CD4-positive, alpha-beta T cell (primary cell): ENCODE measurements around the gene GZF1. TPM values are rescaled to one million over a fixed set of nuclear protein-coding genes. Genes with fewer than 3 reads are reported as not detected.
A peak's percentile ranks its signal among the peaks of the same experiment; 100 is the strongest.

Experiments used
- ATAC-seq: fragments of 200-7000 bp; cut with Tn5 transposase; one replicate; pipeline ENCODE4 v1.10.0; 2022; ENCODE audit warnings: mild to moderate bottlenecking; ENCODE audit not compliant: poor library complexity
- CTCF ChIA-PET: fragments of 350-600 bp; sonication (Branson Sonifier 250); formaldehyde crosslinking; loops from one replicate; lab custom pipeline; 2021; ENCODE audit warnings: antibody characterized with exemption, inconsistent platforms; lab: Charles Lee
- POLR2A ChIA-PET: fragments of 350-600 bp; sonication (Branson Sonifier 250); formaldehyde crosslinking; loops from one replicate; lab custom pipeline; 2021; ENCODE audit warnings: antibody characterized with exemption, inconsistent platforms; lab: Charles Lee
- DNase-seq, 14 experiments: peaks; one replicate each; pipeline ENCODE4 v3.0.0-alpha.2; 2013 to 2020; ENCODE audit warnings: mixed read lengths in 2 of 14
- H3K27ac ChIP-seq, 2 donors: one replicate each; pipeline versions ENCODE4 v1.5.1 to v1.7.0; 2013; ENCODE audit warnings: low read length in 2 of 2, low read depth in 1 of 2, mild to moderate bottlenecking in 1 of 2
- H3K27me3 ChIP-seq, 2 experiments: 1 replicate in 1 of 2; 2 replicates in 1 of 2; pipeline versions ENCODE4 v1.6.1 to v1.7.0; 2013; ENCODE audit warnings: low read length in 2 of 2, control low read depth in 1 of 2, mild to moderate bottlenecking in 1 of 2, moderate library complexity in 1 of 2; ENCODE audit not compliant: insufficient read depth in 2 of 2, control insufficient read depth in 1 of 2
- H3K36me3 ChIP-seq: one replicate; pipeline ENCODE4 v1.6.1; 2013; ENCODE audit warnings: low read length, control low read depth; ENCODE audit not compliant: insufficient read depth
- H3K4me1 ChIP-seq: one replicate; pipeline ENCODE4 v1.6.1; 2013; ENCODE audit warnings: low read length, control low read depth; ENCODE audit not compliant: insufficient read depth
- H3K4me3 ChIP-seq: one replicate; pipeline ENCODE4 v1.5.1; 2013; ENCODE audit warnings: mild to moderate bottlenecking, low read length, moderate library complexity
- H3K9me3 ChIP-seq, 2 experiments: 1 replicate in 1 of 2; 2 replicates in 1 of 2; pipeline versions ENCODE4 v1.6.1 to v1.7.0; 2013; ENCODE audit warnings: low read length in 2 of 2, mild to moderate bottlenecking in 2 of 2, control low read depth in 1 of 2, moderate library complexity in 1 of 2; ENCODE audit not compliant: control insufficient read depth in 1 of 2, insufficient read depth in 1 of 2
- H3K27ac Mint-ChIP-seq: one replicate; pipeline ENCODE4 v1.8.0; 2020; ENCODE audit warnings: mixed read lengths
- H3K27me3 Mint-ChIP-seq: one replicate; pipeline ENCODE4 v1.8.0; 2021; ENCODE audit warnings: mixed read lengths
- H3K36me3 Mint-ChIP-seq: one replicate; pipeline ENCODE4 v1.8.0; 2021; ENCODE audit warnings: low read depth, mixed read lengths
- H3K4me1 Mint-ChIP-seq: one replicate; pipeline ENCODE4 v1.8.0; 2021; ENCODE audit warnings: low read depth, mixed read lengths
- H3K4me3 Mint-ChIP-seq: one replicate; pipeline ENCODE4 v1.8.0; 2020; ENCODE audit warnings: mild to moderate bottlenecking, mixed read lengths
- H3K9me3 Mint-ChIP-seq: one replicate; pipeline ENCODE4 v1.8.0; 2020; ENCODE audit warnings: mixed read lengths
- intact Hi-C, 2 experiments: fragments of 100-400 bp; cut with DNase I in 1 of 2; cut with micrococcal nuclease in 1 of 2; formaldehyde crosslinking; loops; one replicate each; pipeline versions ENCODE4 v1.15.1 to v1.9.0; 2023 to 2025; cut with DNase I, micrococcal nuclease
- total RNA-seq, 174 experiments: library from RNA in 2 of 174; stranded (reverse) in 2 of 174; gene quantifications; one replicate each; pipeline ENCODE4 v1.2.3 and lab custom pipeline; 2021 to 2026
- TF ChIP-seq, protein P1 (sequence below): fragments of 200-600 bp; IDR thresholded peaks from one replicate; pipeline ENCODE4 v1.8.0; 2022; ENCODE audit warnings: antibody characterized with exemption, mild to moderate bottlenecking

GZF1 gene
- total RNA-seq, 2 experiments from 2014 or later: 38.1 to 43.6 TPM

DNA sequence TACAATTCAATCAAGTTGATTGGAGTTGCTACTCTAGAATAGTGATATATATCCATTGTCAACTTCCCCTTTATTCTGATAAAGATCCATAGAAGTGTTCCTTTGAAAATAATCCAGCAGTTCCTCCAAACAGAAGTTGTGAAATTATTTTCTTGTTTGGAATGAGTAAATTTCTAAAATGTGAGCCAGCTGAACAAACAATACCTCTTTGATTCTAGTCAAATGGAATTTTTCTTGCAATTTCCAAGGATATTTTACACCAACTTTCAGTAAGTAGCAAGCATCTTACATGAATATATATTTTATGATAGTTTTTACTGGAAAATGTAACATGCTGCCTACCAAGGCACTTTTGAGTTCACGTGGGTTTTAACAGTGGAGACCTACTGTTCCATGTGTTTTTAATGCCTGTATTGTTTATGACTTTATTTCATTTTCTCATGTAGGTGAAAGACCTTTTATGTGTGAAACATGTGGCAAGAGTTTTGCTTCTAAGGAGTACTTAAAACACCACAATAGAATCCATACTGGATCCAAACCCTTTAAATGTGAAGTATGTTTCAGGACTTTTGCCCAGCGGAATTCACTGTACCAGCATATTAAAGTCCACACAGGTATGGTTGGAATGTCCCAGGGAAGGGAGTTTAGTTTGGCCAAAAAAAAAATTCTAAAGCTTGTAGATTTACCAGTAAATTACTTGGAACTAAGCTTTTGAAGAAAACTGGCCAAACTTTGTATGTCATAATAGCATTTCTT is 6.5 kb downstream of the GZF1 start:
- H3K4me3 Mint-ChIP-seq: no peak overlapping the region
- H3K27me3 Mint-ChIP-seq: no peaks in the 10 kb centered on the region
- Histone ChIP-seq H3K4me3 (no peak overlapping the region), H3K36me3 (peaks cover 55% of the 10 kb centered on the region), H3K27ac (no peak overlapping the region), H3K4me1 (peaks cover 11% of the 10 kb centered on the region), H3K27me3 (no peaks in the 10 kb centered on the region), H3K9me3 (no peaks in the 10 kb centered on the region)
- peaks cover 92% of the 10 kb centered on the region for H3K36me3 Mint-ChIP-seq
- no peaks in the 10 kb centered on the region for H3K9me3 Mint-ChIP-seq
- POLR2A ChIA-PET: interaction anchor here (0.6 kb wide), 1 partner anchor 18 kb away, joined by 3 read pairs; the partner anchor contains the start of gene NXT1
- H3K27ac Mint-ChIP-seq: peak overlapping the region; percentile 79
- intact Hi-C loops: loop anchor here in 1 of 2 experiments (2.0 kb wide), 1 partner anchor 22 kb away; no protein-coding TSS in a partner anchor
- TF ChIP-seq, protein P1, sequence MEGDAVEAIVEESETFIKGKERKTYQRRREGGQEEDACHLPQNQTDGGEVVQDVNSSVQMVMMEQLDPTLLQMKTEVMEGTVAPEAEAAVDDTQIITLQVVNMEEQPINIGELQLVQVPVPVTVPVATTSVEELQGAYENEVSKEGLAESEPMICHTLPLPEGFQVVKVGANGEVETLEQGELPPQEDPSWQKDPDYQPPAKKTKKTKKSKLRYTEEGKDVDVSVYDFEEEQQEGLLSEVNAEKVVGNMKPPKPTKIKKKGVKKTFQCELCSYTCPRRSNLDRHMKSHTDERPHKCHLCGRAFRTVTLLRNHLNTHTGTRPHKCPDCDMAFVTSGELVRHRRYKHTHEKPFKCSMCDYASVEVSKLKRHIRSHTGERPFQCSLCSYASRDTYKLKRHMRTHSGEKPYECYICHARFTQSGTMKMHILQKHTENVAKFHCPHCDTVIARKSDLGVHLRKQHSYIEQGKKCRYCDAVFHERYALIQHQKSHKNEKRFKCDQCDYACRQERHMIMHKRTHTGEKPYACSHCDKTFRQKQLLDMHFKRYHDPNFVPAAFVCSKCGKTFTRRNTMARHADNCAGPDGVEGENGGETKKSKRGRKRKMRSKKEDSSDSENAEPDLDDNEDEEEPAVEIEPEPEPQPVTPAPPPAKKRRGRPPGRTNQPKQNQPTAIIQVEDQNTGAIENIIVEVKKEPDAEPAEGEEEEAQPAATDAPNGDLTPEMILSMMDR: no peak
- H3K4me1 Mint-ChIP-seq: peaks cover 40% of the 10 kb centered on the region
- DNase-seq (no peak), ATAC-seq (no peak)
- CTCF ChIA-PET: interaction anchor here (2.5 kb wide), 1 partner anchor 19 kb away, joined by 9 read pairs; the partner anchor contains the start of gene NXT1

DNA sequence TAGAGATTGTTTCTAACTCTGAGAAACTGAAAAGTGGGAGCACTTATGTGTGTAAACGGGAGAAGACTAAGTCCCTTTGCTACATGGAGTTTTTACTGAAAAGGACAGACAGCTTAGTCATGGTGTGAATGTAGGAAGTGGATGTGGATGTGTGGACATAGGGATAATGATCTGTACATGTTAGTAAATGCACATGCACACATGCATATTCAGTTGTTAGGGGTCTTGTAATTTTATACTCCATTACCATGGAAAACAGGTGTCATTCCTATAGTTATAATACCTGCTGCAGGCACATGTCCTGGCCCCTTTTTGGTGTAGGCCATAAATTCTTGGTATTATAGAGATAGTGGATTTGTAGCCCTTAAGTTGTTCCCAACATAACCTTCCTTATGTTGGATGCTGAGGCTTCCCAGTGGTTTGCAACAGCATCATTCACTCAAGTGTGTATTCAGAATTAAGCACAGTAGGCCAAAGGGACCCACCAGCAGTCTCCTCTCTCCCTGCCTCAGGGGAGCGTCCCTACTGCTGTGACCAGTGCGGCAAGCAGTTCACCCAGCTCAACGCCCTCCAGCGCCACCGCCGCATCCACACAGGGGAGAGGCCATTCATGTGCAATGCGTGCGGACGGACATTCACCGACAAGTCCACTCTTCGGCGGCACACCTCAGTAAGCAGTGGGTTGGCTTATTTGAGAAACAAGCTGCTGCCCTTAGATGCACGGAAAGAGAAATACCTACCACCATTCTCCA is 7.3 kb downstream of the GZF1 start:
- Histone ChIP-seq H3K27me3 (no peaks in the 10 kb centered on the region), H3K4me3 (no peak overlapping the region), H3K9me3 (no peaks in the 10 kb centered on the region), H3K36me3 (peaks cover 61% of the 10 kb centered on the region), H3K4me1 (peaks cover 9% of the 10 kb centered on the region), H3K27ac (no peak overlapping the region)
- Mint-ChIP-seq H3K4me3 (no peak overlapping the region), H3K9me3 (no peaks in the 10 kb centered on the region), H3K27me3 (no peaks in the 10 kb centered on the region), H3K4me1 (peaks cover 32% of the 10 kb centered on the region), H3K27ac (no peak overlapping the region), H3K36me3 (peaks cover 93% of the 10 kb centered on the region)
- TF ChIP-seq, protein P1: no peak
- CTCF ChIA-PET: no interaction called here
- intact Hi-C loops: loop anchor here in 1 of 2 experiments (2.0 kb wide), 1 partner anchor 22 kb away; no protein-coding TSS in a partner anchor
- ATAC-seq (no peak), DNase-seq (no peak)
- POLR2A ChIA-PET: interaction anchor here (0.6 kb wide), 1 partner anchor 19 kb away, joined by 3 read pairs; the partner anchor contains the start of gene NXT1

DNA sequence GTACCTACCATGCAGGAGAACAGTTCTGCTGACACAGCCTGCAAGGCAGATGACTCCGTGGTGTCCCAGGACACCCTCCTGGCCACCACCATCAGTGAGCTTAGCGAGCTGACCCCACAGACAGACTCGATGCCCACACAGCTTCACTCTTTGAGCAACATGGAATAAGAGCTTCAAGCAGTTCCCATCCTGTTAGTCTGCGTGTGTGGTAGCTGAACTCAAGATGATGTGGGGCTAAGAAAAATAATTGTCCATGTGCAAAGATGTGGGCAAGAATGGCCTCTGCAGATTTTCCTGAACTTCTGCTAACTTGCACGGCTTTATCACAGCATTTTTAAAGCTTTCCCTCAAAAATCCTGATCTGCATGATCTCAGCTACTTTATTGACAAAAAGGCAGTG is 8.3 kb downstream of the GZF1 start:
- no peaks in the 10 kb centered on the region for H3K9me3 ChIP-seq
- H3K27me3 ChIP-seq: no peaks in the 10 kb centered on the region
- H3K27ac Mint-ChIP-seq: no peak overlapping the region
- POLR2A ChIA-PET: interaction anchor here (0.9 to 1.7 kb wide), 2 partner anchors 13 to 20 kb away, joined by 3 to 8 read pairs; partner anchors contain the start of gene NXT1
- H3K4me1 ChIP-seq: peaks cover 8% of the 10 kb centered on the region
- TF ChIP-seq, protein P1: no peak
- no peak overlapping the region for H3K4me3 Mint-ChIP-seq
- H3K36me3 Mint-ChIP-seq: peaks cover 90% of the 10 kb centered on the region
- peaks cover 53% of the 10 kb centered on the region for H3K36me3 ChIP-seq
- no peak overlapping the region for H3K4me3 ChIP-seq
- DNase-seq (no peak), ATAC-seq (no peak)
- intact Hi-C loops: no loop called here
- H3K9me3 Mint-ChIP-seq: no peaks in the 10 kb centered on the region
- CTCF ChIA-PET: interaction anchor here (1.1 kb wide), 1 partner anchor 20 kb away, joined by 3 read pairs; no protein-coding TSS in a partner anchor
- no peak overlapping the region for H3K27ac ChIP-seq
- H3K4me1 Mint-ChIP-seq: peaks cover 22% of the 10 kb centered on the region
- H3K27me3 Mint-ChIP-seq: no peaks in the 10 kb centered on the region
